Activated CD4-positive, alpha-beta T cell treated with anti-CD3 and anti-CD28 coated beads for 4 hours (primary cell): ENCODE results near the gene CFAP119.
A peak's percentile ranks its signal among the peaks of the same experiment; 100 is the strongest.

Experiments used
- DNase-seq, 2 donors: peaks; one replicate each; pipeline ENCODE4 v3.0.0-alpha.2; 2020

Gene CFAP119

DNA sequence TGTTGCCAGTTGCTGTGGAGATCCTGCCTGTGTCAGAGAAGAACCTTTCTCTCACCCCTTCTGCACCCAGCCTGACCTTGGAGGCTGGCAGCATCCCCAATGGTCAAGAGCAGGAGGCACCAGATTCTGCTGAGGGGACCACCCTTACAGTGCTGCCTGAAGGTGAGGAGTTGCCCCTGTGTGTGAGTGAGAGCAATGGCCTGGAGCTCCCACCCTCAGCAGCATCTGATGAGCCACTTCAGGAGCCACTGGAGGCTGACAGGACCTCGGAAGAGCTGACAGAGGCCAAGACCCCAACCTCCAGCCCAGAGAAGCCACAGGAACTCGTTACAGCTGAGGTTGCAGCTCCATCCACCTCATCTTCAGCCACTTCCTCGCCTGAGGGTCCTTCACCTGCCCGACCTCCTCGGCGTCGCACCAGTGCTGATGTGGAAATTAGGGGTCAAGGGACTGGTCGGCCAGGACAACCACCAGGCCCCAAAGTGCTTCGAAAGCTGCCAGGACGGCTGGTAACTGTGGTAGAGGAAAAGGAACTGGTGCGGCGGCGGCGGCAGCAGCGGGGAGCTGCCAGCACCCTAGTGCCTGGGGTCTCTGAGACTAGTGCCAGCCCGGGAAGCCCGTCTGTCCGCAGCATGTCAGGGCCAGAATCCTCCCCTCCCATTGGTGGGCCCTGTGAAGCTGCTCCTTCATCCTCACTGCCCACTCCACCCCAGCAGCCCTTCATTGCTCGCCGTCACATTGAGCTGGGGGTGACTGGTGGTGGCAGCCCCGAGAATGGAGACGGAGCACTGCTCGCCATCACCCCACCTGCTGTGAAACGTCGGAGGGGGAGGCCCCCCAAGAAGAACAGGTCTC lies 23.8 kb downstream of the CFAP119 start:
- no peak for DNase-seq

GRCh38 chr16:30736995-30737793 lies 24.7 kb downstream of the CFAP119 start:
- DNase-seq = no peak

GRCh38 chr16:30731411-30731810 lies 30.5 kb downstream of the CFAP119 start:
- DNase-seq = no peak

- DNase-seq = no peak
Measured at GRCh38 chr16:30728899-30729672, 32.8 kb downstream of the CFAP119 start.

- DNase-seq = no peak
Measured at GRCh38 chr16:30728321-30728720, 33.5 kb downstream of the CFAP119 start.

DNA sequence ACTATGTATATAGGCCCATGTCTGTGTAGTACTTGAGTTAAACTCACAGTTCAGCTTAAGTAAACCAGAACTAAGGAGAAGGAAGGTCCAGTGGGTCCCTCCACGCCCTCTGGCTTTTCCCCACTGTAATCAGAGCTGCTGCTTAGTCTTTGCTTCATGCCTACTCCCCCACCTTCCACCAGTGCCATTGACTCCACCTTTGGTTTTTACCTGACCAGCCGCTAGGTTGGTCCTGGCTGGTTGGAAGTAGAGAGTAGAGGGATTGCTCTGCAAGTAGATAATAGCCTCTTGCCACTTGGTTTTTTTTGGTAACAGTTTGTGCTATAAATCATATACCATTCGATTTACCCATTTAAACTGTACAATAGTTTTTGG lies 36.5 kb downstream of the CFAP119 start:
- DNase-seq = no peak

DNA sequence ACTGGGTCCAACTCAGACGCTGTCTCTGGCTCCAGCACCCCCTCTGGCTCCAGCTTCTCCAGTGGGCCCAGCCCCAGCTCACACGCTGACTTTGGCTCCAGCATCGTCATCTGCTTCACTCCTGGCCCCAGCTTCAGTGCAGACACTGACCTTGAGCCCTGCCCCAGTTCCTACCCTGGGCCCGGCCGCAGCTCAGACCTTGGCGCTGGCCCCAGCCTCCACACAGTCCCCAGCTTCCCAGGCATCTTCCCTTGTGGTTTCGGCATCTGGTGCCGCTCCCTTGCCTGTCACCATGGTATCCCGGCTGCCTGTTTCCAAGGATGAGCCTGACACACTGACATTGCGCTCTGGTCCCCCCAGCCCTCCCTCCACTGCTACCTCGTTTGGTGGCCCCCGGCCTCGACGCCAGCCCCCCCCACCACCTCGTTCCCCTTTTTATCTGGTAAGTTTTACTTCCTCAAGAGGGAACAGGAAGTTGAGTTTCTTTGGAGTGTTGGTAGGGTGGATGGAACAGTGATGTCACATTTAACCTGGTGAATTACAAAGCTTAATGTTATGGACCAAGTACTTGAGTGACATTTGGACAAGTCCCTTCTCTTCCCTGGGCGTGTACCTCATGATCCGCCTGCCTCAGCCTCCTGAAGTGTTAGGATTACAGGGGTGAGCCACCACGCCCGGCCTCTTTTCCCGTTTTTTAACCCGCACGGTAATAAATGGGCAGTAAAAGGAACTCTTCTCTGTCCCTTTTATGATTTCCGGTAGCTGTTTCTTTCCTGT lies 37.0 kb downstream of the CFAP119 start:
- no peak for DNase-seq

DNA sequence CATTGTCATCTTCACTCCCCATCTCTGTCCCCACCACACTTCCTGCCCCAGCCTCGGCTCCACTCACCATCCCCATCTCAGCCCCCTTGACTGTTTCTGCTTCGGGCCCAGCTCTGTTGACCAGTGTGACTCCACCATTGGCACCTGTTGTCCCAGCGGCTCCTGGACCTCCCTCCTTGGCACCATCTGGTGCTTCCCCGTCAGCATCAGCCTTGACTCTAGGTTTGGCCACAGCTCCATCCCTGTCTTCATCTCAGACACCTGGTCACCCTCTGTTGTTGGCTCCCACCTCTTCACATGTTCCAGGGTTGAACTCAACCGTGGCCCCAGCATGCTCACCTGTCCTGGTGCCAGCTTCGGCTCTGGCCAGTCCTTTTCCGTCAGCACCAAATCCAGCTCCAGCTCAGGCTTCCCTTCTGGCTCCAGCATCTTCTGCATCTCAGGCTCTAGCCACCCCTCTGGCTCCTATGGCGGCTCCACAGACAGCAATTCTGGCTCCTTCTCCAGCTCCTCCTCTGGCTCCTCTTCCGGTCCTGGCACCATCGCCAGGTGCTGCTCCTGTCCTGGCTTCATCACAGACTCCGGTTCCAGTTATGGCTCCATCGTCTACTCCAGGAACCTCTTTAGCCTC lies 38.0 kb downstream of the CFAP119 start:
- no peak for DNase-seq

DNA sequence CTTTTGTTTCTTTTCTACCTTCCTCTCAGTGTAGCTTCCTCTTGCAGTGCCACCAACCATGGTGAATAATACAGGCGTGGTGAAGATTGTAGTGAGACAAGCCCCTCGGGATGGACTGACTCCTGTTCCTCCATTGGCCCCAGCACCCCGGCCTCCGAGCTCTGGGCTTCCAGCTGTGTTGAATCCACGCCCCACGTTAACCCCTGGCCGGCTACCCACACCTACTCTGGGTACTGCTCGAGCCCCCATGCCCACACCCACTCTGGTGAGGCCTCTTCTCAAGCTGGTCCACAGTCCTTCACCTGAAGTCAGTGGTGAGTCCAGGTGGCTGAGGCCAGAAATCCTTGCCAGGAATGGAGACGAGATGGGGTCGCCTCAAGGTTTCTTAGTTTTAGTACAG lies 38.9 kb downstream of the CFAP119 start:
- no peak for DNase-seq

DNA sequence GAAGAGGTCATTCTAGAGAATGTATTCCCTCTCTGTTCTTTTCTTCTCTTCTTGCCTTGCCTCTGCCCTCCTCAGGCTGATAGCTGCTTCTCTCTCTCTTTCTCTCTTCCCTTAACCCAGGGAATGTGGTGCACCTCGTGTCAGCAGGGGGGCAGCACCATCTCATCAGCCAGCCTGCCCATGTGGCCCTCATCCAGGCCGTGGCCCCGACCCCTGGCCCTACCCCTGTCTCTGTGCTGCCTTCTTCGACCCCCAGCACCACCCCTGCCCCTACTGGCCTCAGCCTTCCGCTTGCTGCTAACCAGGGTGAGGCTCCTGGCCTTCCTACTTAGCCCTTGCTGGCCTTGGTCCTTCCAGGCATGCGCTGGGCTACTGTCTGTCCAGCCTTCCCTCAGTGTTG lies 39.4 kb downstream of the CFAP119 start:
- no peak for DNase-seq

GRCh38 chr16:30721606-30722005 lies 40.3 kb downstream of the CFAP119 start:
- no peak for DNase-seq

- no peak for DNase-seq
Measured at GRCh38 chr16:30721167-30721566, 40.7 kb downstream of the CFAP119 start.

DNA sequence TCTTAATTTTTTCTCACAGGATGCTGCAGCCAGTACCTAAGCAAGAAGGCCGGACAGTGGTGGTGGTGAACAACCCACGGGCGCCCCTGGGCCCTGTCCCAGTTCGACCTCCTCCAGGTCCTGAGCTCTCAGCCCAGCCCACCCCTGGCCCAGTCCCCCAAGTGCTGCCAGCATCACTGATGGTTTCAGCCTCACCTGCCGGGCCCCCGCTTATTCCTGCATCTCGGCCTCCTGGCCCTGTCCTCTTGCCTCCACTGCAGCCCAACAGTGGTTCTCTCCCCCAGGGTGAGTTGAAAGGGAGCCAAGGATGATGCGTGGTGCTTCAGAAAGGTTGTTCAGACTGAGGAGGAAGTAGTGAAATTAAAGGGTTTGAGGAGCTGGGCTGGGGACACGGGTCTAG lies 41.2 kb downstream of the CFAP119 start:
- no peak for DNase-seq

- DNase-seq = no peak
Measured at GRCh38 chr16:30720086-30720485, 41.8 kb downstream of the CFAP119 start.

DNA sequence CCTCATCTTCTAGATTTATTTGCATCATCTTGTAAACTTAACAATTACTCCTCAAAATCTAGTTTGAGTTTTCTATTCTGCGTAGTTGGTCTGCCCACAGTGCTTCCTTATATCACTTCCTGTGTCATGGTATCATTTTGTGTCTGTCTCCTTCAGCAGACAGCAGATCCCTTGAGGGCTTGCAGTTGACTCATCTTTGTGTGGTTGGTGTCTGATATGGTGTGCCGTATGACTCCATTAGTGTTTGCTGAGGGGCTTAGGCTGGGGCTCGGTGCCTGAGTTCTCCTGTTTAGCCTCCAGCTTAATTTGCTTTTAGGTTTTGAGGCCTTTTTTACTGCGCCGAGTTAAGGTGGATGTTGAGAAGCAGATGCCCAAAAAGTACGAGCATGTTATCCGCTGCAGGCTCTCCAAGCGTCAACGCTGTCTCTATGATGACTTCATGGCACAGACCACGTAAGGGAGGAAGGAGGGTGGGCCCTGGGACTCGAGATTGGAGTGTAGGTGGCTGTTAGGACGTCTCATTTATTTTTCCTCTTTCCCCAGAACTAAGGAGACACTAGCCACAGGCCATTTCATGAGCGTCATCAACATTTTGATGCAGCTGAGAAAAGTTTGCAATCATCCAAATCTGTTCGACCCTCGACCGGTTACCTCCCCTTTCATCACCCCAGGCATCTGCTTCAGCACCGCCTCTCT lies 46.0 kb downstream of the CFAP119 start:
- peak; percentile 38 to 47 for DNase-seq

GRCh38 chr16:30711712-30712111 lies 50.1 kb downstream of the CFAP119 start:
- DNase-seq = no peak

- DNase-seq = no peak
Measured at GRCh38 chr16:30710971-30711370, 50.9 kb downstream of the CFAP119 start.
